ENCODE data around the gene ABCG1. TPM values are rescaled to one million over a fixed set of nuclear protein-coding genes. Genes with fewer than 3 reads are reported as not detected.
A peak's percentile ranks its signal among the peaks of the same experiment; 100 is the strongest.
"Not testable (repeated sequence)": the region's sequence is repeated elsewhere in the genome, so short reads cannot be mapped to it uniquely, and the experiment has no call there.

The ABCG1 gene
- total RNA-seq, 2 donors from 2014 or later = 7.9 to 12.3 TPM

- no peaks in the 10 kb centered on the region for H3K9me3 ChIP-seq
- H3K27me3 ChIP-seq = no peaks in the 10 kb centered on the region
- peaks cover 0 to 6% of the 10 kb centered on the region in 2 donors for H3K4me1 ChIP-seq
- H3K36me3 ChIP-seq = no peaks in the 10 kb centered on the region
- H3K4me3 ChIP-seq = no peak overlapping the region
- H3K27ac ChIP-seq = no peak overlapping the region
- DNase-seq (ENCODE audit: low spot score) = peak; percentile 18
- TF ChIP-seq, protein P1, sequence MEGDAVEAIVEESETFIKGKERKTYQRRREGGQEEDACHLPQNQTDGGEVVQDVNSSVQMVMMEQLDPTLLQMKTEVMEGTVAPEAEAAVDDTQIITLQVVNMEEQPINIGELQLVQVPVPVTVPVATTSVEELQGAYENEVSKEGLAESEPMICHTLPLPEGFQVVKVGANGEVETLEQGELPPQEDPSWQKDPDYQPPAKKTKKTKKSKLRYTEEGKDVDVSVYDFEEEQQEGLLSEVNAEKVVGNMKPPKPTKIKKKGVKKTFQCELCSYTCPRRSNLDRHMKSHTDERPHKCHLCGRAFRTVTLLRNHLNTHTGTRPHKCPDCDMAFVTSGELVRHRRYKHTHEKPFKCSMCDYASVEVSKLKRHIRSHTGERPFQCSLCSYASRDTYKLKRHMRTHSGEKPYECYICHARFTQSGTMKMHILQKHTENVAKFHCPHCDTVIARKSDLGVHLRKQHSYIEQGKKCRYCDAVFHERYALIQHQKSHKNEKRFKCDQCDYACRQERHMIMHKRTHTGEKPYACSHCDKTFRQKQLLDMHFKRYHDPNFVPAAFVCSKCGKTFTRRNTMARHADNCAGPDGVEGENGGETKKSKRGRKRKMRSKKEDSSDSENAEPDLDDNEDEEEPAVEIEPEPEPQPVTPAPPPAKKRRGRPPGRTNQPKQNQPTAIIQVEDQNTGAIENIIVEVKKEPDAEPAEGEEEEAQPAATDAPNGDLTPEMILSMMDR (IDR thresholded peaks at IDR 0.05) = no peak
Measured at GRCh38 chr21:42175110-42175710, 43.7 kb upstream of the ABCG1 start.

DNA sequence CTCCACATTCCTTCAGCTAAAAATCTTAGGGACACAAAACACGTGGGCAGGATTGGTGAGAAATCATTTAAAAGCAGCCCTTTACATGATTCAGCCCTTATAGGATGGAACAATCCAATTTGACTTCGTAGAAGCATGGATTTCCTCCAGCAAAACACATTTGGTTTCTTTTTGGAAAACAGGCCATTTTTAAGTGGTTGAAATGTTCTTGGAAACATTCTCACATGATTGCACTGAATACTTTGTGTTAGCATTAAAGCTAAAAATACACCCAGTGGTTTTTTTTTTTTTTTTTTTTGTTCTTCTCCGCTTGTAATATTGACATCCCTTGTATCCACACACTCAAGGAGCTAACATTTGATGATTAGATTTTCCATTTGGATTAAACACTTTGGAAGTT, 42.1 kb upstream of the ABCG1 start:
- Histone ChIP-seq H3K36me3 (no peaks in the 10 kb centered on the region), H3K4me1 (peaks cover 0 to 6% of the 10 kb centered on the region in 2 donors), H3K27ac (no peak overlapping the region), H3K27me3 (no peaks in the 10 kb centered on the region), H3K9me3 (no peaks in the 10 kb centered on the region), H3K4me3 (no peak overlapping the region)
- no peak for DNase-seq (ENCODE audit: low spot score)
- TF ChIP-seq, protein P1 (IDR thresholded peaks at IDR 0.05) = no peak

GRCh38 chr21:42179316-42179715, 39.6 kb upstream of the ABCG1 start:
- H3K27me3 ChIP-seq = no peaks in the 10 kb centered on the region
- no peaks in the 10 kb centered on the region for H3K9me3 ChIP-seq
- peaks cover 0 to 6% of the 10 kb centered on the region in 2 donors for H3K4me1 ChIP-seq
- H3K27ac ChIP-seq = no peak overlapping the region
- DNase-seq (ENCODE audit: low spot score) = peak; percentile 11
- TF ChIP-seq, protein P1 (IDR thresholded peaks at IDR 0.05) = no peak
- no peaks in the 10 kb centered on the region for H3K36me3 ChIP-seq
- H3K4me3 ChIP-seq = no peak overlapping the region

DNA sequence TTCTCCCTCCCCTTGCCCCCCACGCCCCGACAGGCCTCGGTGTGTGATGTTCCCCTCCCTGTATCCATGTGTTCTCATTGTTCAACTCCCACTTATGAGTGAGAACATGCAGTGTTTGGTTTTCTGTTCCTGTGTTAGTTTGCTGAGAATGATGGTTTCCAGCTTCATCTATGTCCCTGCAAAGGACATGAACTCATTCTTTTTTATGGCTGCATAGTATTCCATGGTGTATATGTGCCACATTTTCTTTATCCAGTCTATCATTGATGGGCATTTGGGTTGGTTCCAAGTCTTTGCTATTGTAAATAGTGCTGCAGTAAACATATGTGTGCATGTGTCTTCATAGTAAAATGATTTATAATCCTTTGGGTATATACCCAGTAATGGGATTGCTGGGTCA, 38.9 kb upstream of the ABCG1 start:
- not testable (repeated sequence) for DNase-seq (ENCODE audit: low spot score); H3K4me1 ChIP-seq; H3K4me3 ChIP-seq; H3K27ac ChIP-seq; H3K27me3 ChIP-seq; H3K9me3 ChIP-seq; H3K36me3 ChIP-seq

GRCh38 chr21:42182713-42183371, 36.1 kb upstream of the ABCG1 start:
- TF ChIP-seq, protein P1 (IDR thresholded peaks at IDR 0.05) = no peak
- H3K4me1 ChIP-seq = peaks cover 0 to 4% of the 10 kb centered on the region in 2 donors
- H3K4me3 ChIP-seq = no peak overlapping the region

GRCh38 chr21:42183374-42184266, 35.3 kb upstream of the ABCG1 start:
- Histone ChIP-seq H3K4me3 (no peak overlapping the region), H3K36me3 (no peaks in the 10 kb centered on the region), H3K9me3 (no peaks in the 10 kb centered on the region), H3K27ac (no peak overlapping the region), H3K4me1 (peaks cover 0 to 12% of the 10 kb centered on the region in 2 donors), H3K27me3 (no peaks in the 10 kb centered on the region)
- TF ChIP-seq, protein P1 (IDR thresholded peaks at IDR 0.05) = no peak
- DNase-seq (ENCODE audit: low spot score) = peak; percentile 2

More at GRCh38 chr21:42182713-42183371, 36.1 kb upstream of the ABCG1 start:
- DNase-seq (ENCODE audit: low spot score) = peak; percentile 43
- no peak overlapping the region for H3K27ac ChIP-seq
- H3K27me3 ChIP-seq = no peaks in the 10 kb centered on the region
- no peaks in the 10 kb centered on the region for H3K9me3 ChIP-seq
- no peaks in the 10 kb centered on the region for H3K36me3 ChIP-seq
